Kidney (tissue), 14 donors: Measurements from ENCODE around the gene SF3B4. TPM values are rescaled to one million over a fixed set of nuclear protein-coding genes. Genes with fewer than 3 reads are reported as not detected.
A peak's percentile ranks its signal among the peaks of the same experiment; 100 is the strongest.
"Not testable (repeated sequence)": the region's sequence is repeated elsewhere in the genome, so short reads cannot be mapped to it uniquely, and the experiment has no call there.

Source experiments
- DNase-seq, 5 donors: peaks; one replicate each; pipeline ENCODE4 v3.0.0-alpha.2; 2013 to 2020
- FAIRE-seq: peaks from 2 replicates; lab custom pipeline; 2012; peaks lifted over from hg19 to GRCh38; lab: Jason Lieb, UNC
- H3K27ac ChIP-seq, 2 donors: one replicate each; pipeline ENCODE4 v1.7.0; 2013; ENCODE audit warnings: low read depth in 2 of 2, low read length in 2 of 2, inconsistent platforms in 1 of 2
- H3K27me3 ChIP-seq: one replicate; pipeline ENCODE4 v1.7.1; 2013; ENCODE audit warnings: low read length, inconsistent platforms; ENCODE audit not compliant: control insufficient read depth, insufficient read depth
- H3K36me3 ChIP-seq, 3 donors: one replicate each; pipeline versions ENCODE4 v1.7.0 to v1.7.1; 2013; ENCODE audit warnings: low read length in 3 of 3, control low read depth in 1 of 3, inconsistent platforms in 1 of 3; ENCODE audit not compliant: insufficient read depth in 3 of 3, control insufficient read depth in 2 of 3
- H3K4me1 ChIP-seq, 3 donors: one replicate each; pipeline versions ENCODE4 v1.7.0 to v1.7.1; 2013; ENCODE audit warnings: low read length in 3 of 3, inconsistent platforms in 1 of 3, low read depth in 1 of 3; ENCODE audit not compliant: control insufficient read depth in 2 of 3, insufficient read depth in 2 of 3
- H3K4me3 ChIP-seq, 3 donors: one replicate each; pipeline versions ENCODE4 v1.7.0 to v1.8.1; 2013; ENCODE audit warnings: low read length in 3 of 3, control low read depth in 1 of 3, inconsistent platforms in 1 of 3
- H3K9ac ChIP-seq, 3 donors: one replicate each; pipeline versions ENCODE4 v1.7.0 to v1.7.1; 2013; ENCODE audit warnings: low read length in 3 of 3, control low read depth in 1 of 3, inconsistent platforms in 1 of 3
- H3K9me3 ChIP-seq, 3 donors: one replicate each; pipeline versions ENCODE4 v1.7.0 to v1.7.1; 2013; ENCODE audit warnings: low read length in 3 of 3, control low read depth in 1 of 3, inconsistent platforms in 1 of 3; ENCODE audit not compliant: control insufficient read depth in 2 of 3, insufficient read depth in 1 of 3
- CTCF ChIP-seq: IDR thresholded peaks from 3 replicates; pipeline ENCODE4 v1.5.1; 2012; ENCODE audit warnings: mild to moderate bottlenecking, moderate library complexity, borderline replicate concordance; ENCODE audit not compliant: insufficient read depth; ENCODE audit errors: extremely low read depth
- intact Hi-C: fragments of 100-400 bp; cut with DNase I; formaldehyde crosslinking; loops from one replicate; pipeline ENCODE4 v1.11.1; 2022
- polyA plus RNA-seq: library from polyadenylated mRNA; stranded (reverse); fragments of 350-450 nt; fragmentation: Illumina TruSeq; extraction: RNeasy Lipid Tissue Mini Kit (QIAGEN cat#74804); gene quantifications from one replicate; pipeline ENCODE4 v1.2.3, GENCODE V29; 2014; ENCODE audit warnings: low read depth, low replicate concordance; ENCODE audit not compliant: insufficient read depth
- total RNA-seq: library from RNA; stranded (reverse); fragmentation: NEBNext Ultra II Directional; extraction: Animal tissue kit (Norgen Biotek cat#: 25700); gene quantifications from one replicate; pipeline ENCODE4 v1.2.1, GENCODE V29; 2021
- donor health status: control.
- donor health status: control.
- donor health status: control.
- donor health status: control.
- donor health status: control.
- donor health status: DM: yes; HTN: yes; CAD: no.
- donor health status: Normal renal cell carcinoma (clear cell type).

Gene SF3B4
- total and polyA plus RNA-seq, 2 donors from 2014 or later = 40.6 to 55.0 TPM

GRCh38 chr1:149963358-149963757 is 35.8 kb upstream of the SF3B4 start:
- Histone ChIP-seq H3K9ac (no peak overlapping the region), H3K4me3 (no peak overlapping the region), H3K27ac (no peak overlapping the region), H3K27me3 (no peaks in the 10 kb centered on the region), H3K9me3 (no peaks in the 10 kb centered on the region), H3K4me1 (no peaks in the 10 kb centered on the region), H3K36me3 (peaks cover 4 to 32% (median 24%) of the 10 kb centered on the region in 3 donors)
- DNase-seq = no peak
- no peak for FAIRE-seq
- TF ChIP-seq CTCF = no peak
- intact Hi-C loops = loop anchor here (5.0 kb wide), 1 partner anchor 84 kb away; no protein-coding TSS in a partner anchor

GRCh38 chr1:149962736-149963135 is 35.1 kb upstream of the SF3B4 start:
- DNase-seq (no peak), FAIRE-seq (no peak)
- Histone ChIP-seq H3K36me3 (peaks cover 6 to 32% (median 27%) of the 10 kb centered on the region in 3 donors), H3K27me3 (no peaks in the 10 kb centered on the region), H3K27ac (no peak overlapping the region), H3K4me3 (no peak overlapping the region), H3K4me1 (no peaks in the 10 kb centered on the region), H3K9me3 (peaks cover 0 to 3% (median 0%) of the 10 kb centered on the region in 3 donors), H3K9ac (no peak overlapping the region)
- intact Hi-C loops = loop anchor here (5.0 kb wide), 1 partner anchor 85 kb away; no protein-coding TSS in a partner anchor
- no peak for TF ChIP-seq CTCF

DNA sequence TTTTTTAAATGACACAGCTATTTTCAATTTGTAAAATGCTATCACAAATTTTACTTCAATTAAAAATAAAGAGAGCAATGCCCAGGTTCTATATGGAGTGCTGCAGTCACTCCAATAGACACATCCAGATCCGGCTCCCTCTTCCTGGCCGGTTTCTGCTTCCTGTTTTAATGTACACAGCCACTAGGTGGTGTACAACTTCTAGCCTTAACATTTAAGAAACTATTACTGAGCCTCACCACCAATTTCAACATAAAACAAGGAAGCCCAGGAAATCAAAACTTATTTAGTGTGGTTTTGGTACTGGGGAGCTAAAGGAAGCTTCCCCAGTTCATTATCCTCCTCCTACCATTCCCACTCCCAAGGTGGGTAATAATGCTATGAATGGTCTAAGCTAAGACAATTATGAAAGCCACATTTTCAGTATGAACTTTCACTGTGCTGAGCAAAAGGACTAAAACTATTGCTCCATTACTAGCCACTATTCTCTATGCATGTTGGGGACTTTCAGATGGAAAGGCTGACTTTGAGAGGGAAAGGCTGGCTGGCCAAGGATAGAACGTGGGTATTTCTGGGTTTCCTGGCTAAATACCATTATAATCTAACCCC is 34.5 kb upstream of the SF3B4 start:
- H3K9ac ChIP-seq = peak overlapping the region in 1 of 3 donors; percentile 36
- peaks cover 6 to 30% (median 28%) of the 10 kb centered on the region in 3 donors for H3K36me3 ChIP-seq
- no peak overlapping the region for H3K27ac ChIP-seq
- H3K9me3 ChIP-seq = peaks cover 0 to 3% (median 0%) of the 10 kb centered on the region in 3 donors
- no peaks in the 10 kb centered on the region for H3K4me1 ChIP-seq
- DNase-seq = peak in 4 of 5 donors; percentile 59 to 90 (median 76)
- no peak overlapping the region for H3K4me3 ChIP-seq
- intact Hi-C loops = loop anchor here (5.0 kb wide), 1 partner anchor 85 kb away; no protein-coding TSS in a partner anchor
- TF ChIP-seq CTCF = peak; percentile 88
- no peaks in the 10 kb centered on the region for H3K27me3 ChIP-seq
- no peak for FAIRE-seq

DNA sequence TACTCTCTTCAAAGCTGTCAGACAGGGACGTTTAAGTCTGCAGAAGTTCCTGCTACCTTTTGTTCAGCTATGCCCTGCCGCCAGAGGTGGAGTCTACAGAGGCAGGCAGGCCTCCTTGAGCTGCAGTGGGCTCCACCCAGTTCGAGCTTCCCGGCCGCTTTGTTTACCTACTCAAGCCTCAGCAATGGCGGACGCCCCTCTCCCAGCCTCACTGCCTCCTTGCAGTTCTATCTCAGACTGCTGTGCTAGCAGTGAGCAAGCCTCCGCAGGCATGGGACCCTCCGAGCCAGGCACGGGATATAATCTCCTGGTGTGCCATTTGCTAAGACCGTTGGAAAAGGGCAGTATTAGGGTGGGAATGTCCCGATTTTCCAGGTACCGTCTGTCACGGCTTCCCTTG is 29.9 kb upstream of the SF3B4 start:
- H3K9ac ChIP-seq, FAIRE-seq, H3K4me1 ChIP-seq, H3K27ac ChIP-seq, intact Hi-C loops, H3K9me3 ChIP-seq, H3K4me3 ChIP-seq, DNase-seq, H3K27me3 ChIP-seq: not testable (repeated sequence)
- H3K36me3 ChIP-seq = peaks cover 6 to 10% (median 10%) of the 10 kb centered on the region in 3 donors
